ENCODE data around the gene FAM131C.
A peak's percentile ranks its signal among the peaks of the same experiment; 100 is the strongest.
"Not testable (repeated sequence)": the region's sequence is repeated elsewhere in the genome, so short reads cannot be mapped to it uniquely, and the experiment has no call there.

The FAM131C gene

DNA sequence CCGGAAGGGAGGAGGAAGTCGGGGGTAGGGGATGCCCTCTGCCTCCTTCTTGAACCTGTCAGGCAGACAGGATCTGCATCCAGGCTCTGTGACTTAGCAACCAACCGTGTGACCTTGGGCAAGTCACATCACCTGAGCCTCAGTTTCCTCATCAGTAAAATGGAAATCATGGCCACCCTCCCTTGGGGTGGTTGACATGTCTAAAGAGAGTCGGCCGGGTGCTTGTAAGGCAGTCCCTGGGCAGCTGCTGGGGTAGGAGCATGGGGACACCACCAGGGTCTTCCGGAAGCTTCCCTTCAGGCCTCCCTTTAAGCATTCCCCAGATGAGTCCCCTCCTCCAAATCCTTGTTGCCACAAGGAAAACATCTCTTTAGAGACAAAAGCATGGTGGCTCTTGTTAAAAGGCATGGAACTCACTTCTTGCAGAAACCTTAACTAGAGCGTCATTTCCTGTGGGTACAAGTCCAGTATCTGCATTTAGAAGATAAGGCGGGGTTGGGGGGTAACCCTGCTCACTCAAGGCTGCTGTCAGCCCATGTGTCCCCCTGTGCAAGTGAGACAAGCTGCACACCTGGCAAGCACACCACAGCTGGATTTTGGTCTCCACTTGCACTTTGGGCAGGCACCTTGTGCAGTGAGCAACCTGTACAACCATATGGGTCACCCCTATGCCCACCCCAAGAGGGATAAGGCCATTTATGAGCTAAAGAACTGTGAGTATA lies 19.5 kb downstream of the FAM131C start:
- Histone ChIP-seq H3K27me3 (ENCODE audit: control insufficient read depth, insufficient read depth, low read length) (no peaks in the 10 kb centered on the region), H3K9ac (ENCODE audit: low read length) (no peak overlapping the region), H3K27ac (ENCODE audit: low read length) (no peak overlapping the region), H3K4me3 (ENCODE audit: low read length) (no peak overlapping the region), H3K9me3 (ENCODE audit: control insufficient read depth, low read depth, low read length) (no peaks in the 10 kb centered on the region), H3K36me3 (ENCODE audit: control insufficient read depth, low read depth, low read length) (no peaks in the 10 kb centered on the region), H3K4me1 (ENCODE audit: control insufficient read depth, low read depth, low read length) (peaks cover 10% of the 10 kb centered on the region)

DNA sequence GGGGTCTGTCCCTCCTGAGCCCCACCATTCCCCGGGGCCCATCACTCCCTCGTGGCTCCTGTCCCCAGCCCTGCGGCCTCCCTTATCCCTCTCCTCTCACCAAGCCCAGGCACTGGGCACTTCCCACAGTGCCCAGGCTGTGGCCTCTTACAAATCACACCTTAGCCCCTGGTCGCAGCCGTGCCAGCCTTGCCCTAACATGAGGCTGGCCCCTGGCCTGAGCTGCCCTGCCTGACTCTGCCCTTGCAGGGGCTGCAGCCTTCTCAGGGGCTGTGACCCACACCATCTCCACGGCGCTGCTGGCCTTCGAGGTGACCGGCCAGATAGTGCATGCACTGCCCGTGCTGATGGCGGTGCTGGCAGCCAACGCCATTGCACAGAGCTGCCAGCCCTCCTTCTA lies 21.5 kb downstream of the FAM131C start:
- H3K9me3 ChIP-seq (ENCODE audit: control insufficient read depth, low read depth, low read length); H3K9ac ChIP-seq (ENCODE audit: low read length); H3K27me3 ChIP-seq (ENCODE audit: control insufficient read depth, insufficient read depth, low read length); H3K27ac ChIP-seq (ENCODE audit: low read length); H3K36me3 ChIP-seq (ENCODE audit: control insufficient read depth, low read depth, low read length); H3K4me3 ChIP-seq (ENCODE audit: low read length): not testable (repeated sequence)
- peaks cover 12% of the 10 kb centered on the region for H3K4me1 ChIP-seq (ENCODE audit: control insufficient read depth, low read depth, low read length)

GRCh38 chr1:16051039-16051438 lies 22.4 kb downstream of the FAM131C start:
- Histone ChIP-seq H3K9ac (ENCODE audit: low read length) (no peak overlapping the region), H3K27ac (ENCODE audit: low read length) (no peak overlapping the region), H3K27me3 (ENCODE audit: control insufficient read depth, insufficient read depth, low read length) (peaks cover 6% of the 10 kb centered on the region), H3K9me3 (ENCODE audit: control insufficient read depth, low read depth, low read length) (no peaks in the 10 kb centered on the region), H3K4me3 (ENCODE audit: low read length) (no peak overlapping the region), H3K4me1 (ENCODE audit: control insufficient read depth, low read depth, low read length) (peaks cover 12% of the 10 kb centered on the region), H3K36me3 (ENCODE audit: control insufficient read depth, low read depth, low read length) (no peaks in the 10 kb centered on the region)

DNA sequence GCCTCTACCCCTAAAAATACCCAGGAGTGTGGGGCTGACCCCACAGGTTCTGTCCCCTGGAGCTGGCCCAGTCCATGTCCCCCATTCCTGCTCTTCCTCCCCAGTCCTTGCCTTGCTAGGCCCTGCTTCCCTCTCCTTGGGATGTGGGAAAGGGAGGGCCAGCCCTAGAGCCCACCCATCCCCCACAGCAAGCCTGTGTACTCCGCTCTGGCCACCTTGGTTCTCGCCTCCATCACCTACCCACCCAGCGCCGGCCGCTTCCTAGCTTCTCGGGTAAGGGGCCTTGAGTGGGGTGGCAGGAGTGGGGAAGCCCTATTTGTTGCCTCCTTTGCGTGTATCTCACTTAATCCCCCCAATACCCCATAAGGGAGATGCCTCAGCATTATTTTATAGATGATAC lies 23.1 kb downstream of the FAM131C start:
- peaks cover 12% of the 10 kb centered on the region for H3K4me1 ChIP-seq (ENCODE audit: control insufficient read depth, low read depth, low read length)
- no peak overlapping the region for H3K9ac ChIP-seq (ENCODE audit: low read length)
- peaks cover 6% of the 10 kb centered on the region for H3K27me3 ChIP-seq (ENCODE audit: control insufficient read depth, insufficient read depth, low read length)

DNA sequence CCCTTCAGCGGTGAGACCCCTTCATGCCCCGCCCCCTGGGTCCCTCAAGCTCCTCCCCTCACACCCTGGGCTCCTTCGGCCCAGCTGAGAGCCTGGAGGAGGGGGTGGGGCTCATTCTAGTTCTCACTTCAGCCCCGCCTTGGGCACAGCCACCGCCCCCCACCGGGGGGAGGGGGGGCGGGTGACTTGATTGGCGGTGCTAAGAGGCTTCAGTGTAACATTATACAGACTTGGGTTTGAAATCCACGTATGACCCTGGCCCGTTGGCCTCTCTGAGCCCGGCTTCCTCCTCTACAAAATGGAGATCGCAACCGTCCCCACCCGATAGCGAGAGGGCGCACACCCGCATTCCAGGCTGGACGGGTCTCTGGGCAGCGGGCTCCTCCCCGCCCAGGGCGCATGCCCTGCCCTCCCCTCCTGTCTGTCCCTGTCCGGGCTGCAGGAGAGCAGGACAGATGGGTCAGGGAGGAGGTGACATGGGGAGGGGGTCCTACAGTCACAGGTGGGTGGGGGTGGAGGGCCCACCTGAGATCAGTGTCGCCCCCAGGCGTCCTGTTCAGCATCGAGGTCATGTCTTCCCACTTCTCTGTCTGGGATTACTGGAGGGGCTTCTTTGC lies 24.8 kb downstream of the FAM131C start:
- Histone ChIP-seq H3K36me3 (ENCODE audit: control insufficient read depth, low read depth, low read length) (no peaks in the 10 kb centered on the region), H3K4me1 (ENCODE audit: control insufficient read depth, low read depth, low read length) (peaks cover 12% of the 10 kb centered on the region), H3K9me3 (ENCODE audit: control insufficient read depth, low read depth, low read length) (no peaks in the 10 kb centered on the region), H3K27me3 (ENCODE audit: control insufficient read depth, insufficient read depth, low read length) (peaks cover 6% of the 10 kb centered on the region), H3K9ac (ENCODE audit: low read length) (peak overlapping the region; percentile 47), H3K27ac (ENCODE audit: low read length) (no peak overlapping the region), H3K4me3 (ENCODE audit: low read length) (peak overlapping the region; percentile 61)

More for the DNA sequence above, 23.1 kb downstream of the FAM131C start:
- Histone ChIP-seq H3K4me3 (ENCODE audit: low read length) (no peak overlapping the region), H3K27ac (ENCODE audit: low read length) (no peak overlapping the region), H3K9me3 (ENCODE audit: control insufficient read depth, low read depth, low read length) (no peaks in the 10 kb centered on the region), H3K36me3 (ENCODE audit: control insufficient read depth, low read depth, low read length) (no peaks in the 10 kb centered on the region)

DNA sequence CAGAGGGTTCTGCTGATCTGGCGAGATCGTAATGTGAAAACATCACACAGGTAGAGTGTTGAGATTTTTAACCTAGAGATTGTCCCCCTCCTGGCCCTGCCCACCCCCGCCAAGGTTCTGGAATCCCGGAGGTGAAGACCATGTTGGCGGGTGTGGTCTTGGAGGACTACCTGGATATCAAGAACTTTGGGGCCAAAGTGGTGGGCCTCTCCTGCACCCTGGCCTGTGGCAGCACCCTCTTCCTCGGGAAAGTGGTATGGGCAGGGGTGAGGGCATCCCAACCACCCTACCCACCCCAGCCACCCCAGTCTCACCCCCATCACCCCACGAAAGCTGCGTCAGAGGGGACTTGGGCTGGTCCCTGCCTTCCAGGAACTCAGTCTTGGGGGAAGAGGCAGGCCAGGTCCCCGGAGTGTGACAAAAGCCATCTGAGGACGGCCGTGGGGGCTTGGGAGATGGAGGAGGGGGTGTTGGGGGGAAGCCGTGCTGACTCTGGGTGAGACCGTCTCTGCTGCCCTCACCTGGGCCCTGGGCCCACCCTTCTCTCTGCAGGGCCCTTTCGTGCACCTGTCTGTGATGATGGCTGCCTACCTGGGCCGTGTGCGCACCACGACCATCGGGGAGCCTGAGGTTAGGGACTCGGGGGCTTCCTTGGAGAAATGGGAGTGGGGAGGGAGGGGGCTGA lies 25.5 kb downstream of the FAM131C start:
- peaks cover 6% of the 10 kb centered on the region for H3K27me3 ChIP-seq (ENCODE audit: control insufficient read depth, insufficient read depth, low read length)
- H3K4me3 ChIP-seq (ENCODE audit: low read length): peak overlapping the region; percentile 61
- no peak overlapping the region for H3K27ac ChIP-seq (ENCODE audit: low read length)
- peaks cover 12% of the 10 kb centered on the region for H3K4me1 ChIP-seq (ENCODE audit: control insufficient read depth, low read depth, low read length)
- no peaks in the 10 kb centered on the region for H3K36me3 ChIP-seq (ENCODE audit: control insufficient read depth, low read depth, low read length)
- no peak overlapping the region for H3K9ac ChIP-seq (ENCODE audit: low read length)
- no peaks in the 10 kb centered on the region for H3K9me3 ChIP-seq (ENCODE audit: control insufficient read depth, low read depth, low read length)

- H3K27me3 ChIP-seq (ENCODE audit: control insufficient read depth, insufficient read depth, low read length): peaks cover 6% of the 10 kb centered on the region
- no peaks in the 10 kb centered on the region for H3K36me3 ChIP-seq (ENCODE audit: control insufficient read depth, low read depth, low read length)
- H3K9ac ChIP-seq (ENCODE audit: low read length): no peak overlapping the region
- H3K4me1 ChIP-seq (ENCODE audit: control insufficient read depth, low read depth, low read length): peaks cover 12% of the 10 kb centered on the region
- no peak overlapping the region for H3K27ac ChIP-seq (ENCODE audit: low read length)
- no peaks in the 10 kb centered on the region for H3K9me3 ChIP-seq (ENCODE audit: control insufficient read depth, low read depth, low read length)
- no peak overlapping the region for H3K4me3 ChIP-seq (ENCODE audit: low read length)
Observed at GRCh38 chr1:16046842-16047241, 26.6 kb downstream of the FAM131C start.

GRCh38 chr1:16043950-16044349 lies 29.5 kb downstream of the FAM131C start:
- H3K9ac ChIP-seq (ENCODE audit: low read length): no peak overlapping the region

GRCh38 chr1:16043521-16043920 lies 29.9 kb downstream of the FAM131C start, which contains the start of gene CLCNKB:
TSS of gene CLCNKB (plus strand) at chr1:16043782. CDS start at chr1:16044493, 711 bp downstream.
- no peaks in the 10 kb centered on the region for H3K9me3 ChIP-seq (ENCODE audit: control insufficient read depth, low read depth, low read length)
- no peak within 1 kb of the TSS for H3K4me3 ChIP-seq (ENCODE audit: low read length)
- H3K36me3 ChIP-seq (ENCODE audit: control insufficient read depth, low read depth, low read length): no peaks in the 10 kb centered on the region
- no peak within 1 kb of the TSS for H3K27ac ChIP-seq (ENCODE audit: low read length)
- peaks cover 6% of the 10 kb centered on the region for H3K27me3 ChIP-seq (ENCODE audit: control insufficient read depth, insufficient read depth, low read length)
- H3K4me1 ChIP-seq (ENCODE audit: control insufficient read depth, low read depth, low read length): no peaks in the 10 kb centered on the region
- H3K9ac ChIP-seq (ENCODE audit: low read length): no peak within 1 kb of the TSS

More at GRCh38 chr1:16043950-16044349, 29.5 kb downstream of the FAM131C start:
- Histone ChIP-seq H3K36me3 (ENCODE audit: control insufficient read depth, low read depth, low read length) (no peaks in the 10 kb centered on the region), H3K27ac (ENCODE audit: low read length) (no peak overlapping the region), H3K27me3 (ENCODE audit: control insufficient read depth, insufficient read depth, low read length) (peaks cover 6% of the 10 kb centered on the region), H3K4me3 (ENCODE audit: low read length) (no peak overlapping the region), H3K4me1 (ENCODE audit: control insufficient read depth, low read depth, low read length) (peaks cover 1% of the 10 kb centered on the region), H3K9me3 (ENCODE audit: control insufficient read depth, low read depth, low read length) (no peaks in the 10 kb centered on the region)

GRCh38 chr1:16042654-16043053 lies 30.8 kb downstream of the FAM131C start:
- not testable (repeated sequence) for H3K9ac ChIP-seq (ENCODE audit: low read length); H3K4me3 ChIP-seq (ENCODE audit: low read length); H3K27ac ChIP-seq (ENCODE audit: low read length); H3K36me3 ChIP-seq (ENCODE audit: control insufficient read depth, low read depth, low read length); H3K9me3 ChIP-seq (ENCODE audit: control insufficient read depth, low read depth, low read length); H3K4me1 ChIP-seq (ENCODE audit: control insufficient read depth, low read depth, low read length); H3K27me3 ChIP-seq (ENCODE audit: control insufficient read depth, insufficient read depth, low read length)

GRCh38 chr1:16042096-16042495 lies 31.4 kb downstream of the FAM131C start:
- H3K9ac ChIP-seq (ENCODE audit: low read length): no peak overlapping the region
- no peaks in the 10 kb centered on the region for H3K27me3 ChIP-seq (ENCODE audit: control insufficient read depth, insufficient read depth, low read length)
- H3K36me3 ChIP-seq (ENCODE audit: control insufficient read depth, low read depth, low read length): no peaks in the 10 kb centered on the region
- no peak overlapping the region for H3K4me3 ChIP-seq (ENCODE audit: low read length)
- H3K9me3 ChIP-seq (ENCODE audit: control insufficient read depth, low read depth, low read length): no peaks in the 10 kb centered on the region
- H3K4me1 ChIP-seq (ENCODE audit: control insufficient read depth, low read depth, low read length): no peaks in the 10 kb centered on the region
- no peak overlapping the region for H3K27ac ChIP-seq (ENCODE audit: low read length)
